HT-29 (cell line): ENCODE data around the gene REV1. TPM values are rescaled to one million over a fixed set of nuclear protein-coding genes. Genes with fewer than 3 reads are reported as not detected.
"Not testable (repeated sequence)": the region's sequence is repeated elsewhere in the genome, so short reads cannot be mapped to it uniquely, and the experiment has no call there.

Source experiments
- DNase-seq: peaks from one replicate; pipeline ENCODE4 v3.0.0-alpha.2; 2015; ENCODE audit warnings: low spot score
- total RNA-seq: library from RNA; depleted of rRNA; stranded (reverse); fragments of >200 nt; shearing (Covaris generic); gene quantifications from 2 replicates; pipeline ENCODE4 v1.2.3, GENCODE V29; 2014

Gene REV1
- total RNA-seq, 1 experiment from 2014 or later: 18.1 TPM

DNA sequence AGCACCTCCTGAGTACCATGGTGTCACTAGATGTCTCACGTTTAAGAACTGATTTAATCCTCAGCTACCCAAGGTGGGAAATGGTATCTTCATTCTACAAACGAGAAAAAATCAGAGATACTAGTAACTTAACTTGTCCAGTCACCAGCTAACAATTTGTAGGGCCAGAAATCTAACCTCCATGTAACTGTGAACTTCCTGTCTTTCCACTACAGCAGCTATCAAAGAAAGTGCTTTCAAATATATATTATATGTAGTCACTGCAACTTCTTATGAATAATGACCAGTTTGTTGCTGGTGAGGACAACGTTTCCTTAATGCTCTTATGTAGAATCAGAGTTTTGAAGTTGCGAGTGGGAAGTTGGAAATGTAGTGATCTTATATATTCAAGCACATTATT lies 1.9 kb downstream of the REV1 start:
- no peak for DNase-seq

DNA sequence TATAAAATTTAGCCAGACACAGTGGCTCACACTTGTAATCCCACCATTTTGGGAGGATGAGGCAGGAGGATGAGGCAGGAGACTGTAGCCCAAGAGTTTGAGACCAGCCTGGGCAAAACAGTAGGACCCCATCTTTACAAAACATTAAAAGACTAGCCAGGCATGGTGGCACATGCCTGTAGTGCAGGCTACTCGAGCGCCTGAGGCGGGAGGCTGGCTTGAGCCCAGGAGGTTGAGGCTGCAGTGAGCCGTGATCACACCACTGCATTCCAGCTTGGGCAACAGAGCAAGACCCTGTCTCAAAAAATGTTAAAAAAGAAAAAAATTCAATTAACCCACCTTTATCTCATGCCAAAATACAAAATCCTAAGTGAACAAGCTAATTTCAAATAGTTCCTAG lies 4.0 kb downstream of the REV1 start:
- DNase-seq: no peak

DNA sequence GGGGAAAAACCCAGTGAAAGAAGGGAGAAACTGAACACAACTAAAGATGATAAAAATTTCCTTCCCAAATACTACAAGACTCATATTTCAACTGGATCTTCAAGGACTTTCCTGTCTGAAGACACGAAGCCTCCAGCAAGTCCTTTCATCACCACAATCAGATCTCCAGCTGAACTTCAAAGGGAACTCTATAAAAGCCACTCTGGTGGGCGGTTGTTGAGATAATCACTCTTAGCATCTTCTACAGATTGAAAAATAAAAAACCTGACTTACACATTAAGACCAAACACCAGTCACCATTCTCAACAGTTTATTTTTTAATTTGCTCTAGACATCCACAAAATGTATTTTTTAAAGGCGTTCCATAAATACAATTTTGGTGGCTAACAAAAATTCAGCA lies 4.4 kb downstream of the REV1 start:
- no peak for DNase-seq

DNA sequence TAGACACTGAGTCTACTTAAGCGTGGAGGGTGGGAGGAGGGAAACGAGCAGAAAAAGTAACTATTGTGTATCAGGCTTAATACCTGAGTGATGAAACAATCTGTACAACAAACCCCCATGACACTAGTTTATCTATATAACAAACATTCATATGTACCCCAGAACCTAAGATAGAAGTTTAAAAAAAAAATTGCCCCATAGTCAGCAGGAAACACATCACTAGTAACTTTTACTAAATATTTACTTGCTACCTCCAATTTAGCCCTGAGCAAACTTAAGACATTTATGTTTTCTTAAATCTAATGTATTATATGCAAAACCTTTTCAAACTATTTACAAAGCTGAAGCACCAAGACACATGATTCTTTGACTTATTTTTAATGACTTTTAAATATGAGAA lies 5.6 kb downstream of the REV1 start:
- DNase-seq: no peak

DNA sequence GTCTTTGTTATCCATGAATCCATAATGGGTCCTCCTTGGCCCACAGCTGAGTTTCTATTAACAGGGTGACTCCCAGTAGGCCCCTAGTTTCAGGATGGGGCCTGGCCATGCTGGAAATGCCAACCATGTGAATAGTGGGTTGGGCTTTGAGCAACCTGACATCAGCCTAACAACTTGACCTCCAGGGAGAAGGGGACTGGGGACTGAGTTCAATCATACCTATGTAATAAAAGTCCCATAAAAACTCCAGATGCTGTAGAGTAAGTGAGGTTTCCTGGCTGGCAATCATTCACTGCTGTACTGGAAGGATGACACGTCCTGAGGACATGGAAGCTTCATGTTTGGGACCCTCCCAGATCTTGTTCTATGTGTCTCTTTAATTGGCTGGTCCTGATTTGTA lies 7.9 kb downstream of the REV1 start:
- no peak for DNase-seq

DNA sequence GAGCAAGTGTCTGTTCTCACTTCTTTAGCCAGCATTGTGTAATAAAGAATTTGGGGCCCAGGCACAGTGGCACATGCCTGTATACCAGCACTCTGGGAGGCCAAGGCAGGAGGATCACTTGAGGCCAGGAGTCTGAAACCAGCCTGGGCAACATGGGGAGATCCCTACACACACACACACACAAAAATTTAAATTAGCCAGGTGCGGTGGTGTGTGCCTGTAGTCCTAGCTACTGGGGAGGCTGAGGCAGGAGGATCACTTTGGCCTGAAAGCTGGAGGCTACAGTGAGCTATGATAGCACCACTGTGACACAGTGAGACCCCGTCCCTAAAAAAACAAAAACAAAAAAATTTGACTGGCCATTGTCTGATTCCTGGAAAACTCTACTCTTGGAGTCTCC lies 8.3 kb downstream of the REV1 start:
- DNase-seq: no peak

DNA sequence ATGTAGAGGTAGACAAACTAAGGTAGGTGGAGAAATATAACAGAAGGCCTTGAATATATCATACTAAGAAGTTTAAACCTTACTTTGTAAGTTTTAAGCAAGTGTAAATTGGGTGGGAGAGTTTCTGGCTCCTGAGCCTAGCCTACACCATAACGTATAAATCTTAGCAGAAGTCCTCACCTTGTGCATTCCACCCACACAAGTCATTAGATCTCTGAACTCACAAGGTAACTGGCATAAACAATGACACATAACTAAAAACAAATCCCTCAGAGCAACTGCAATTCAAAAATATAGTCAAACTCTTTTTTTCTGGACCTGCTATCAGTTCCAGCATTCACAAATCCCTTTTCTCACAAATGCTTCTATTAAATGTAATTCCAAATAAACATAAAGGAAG lies 9.4 kb downstream of the REV1 start:
- DNase-seq: no peak

DNA sequence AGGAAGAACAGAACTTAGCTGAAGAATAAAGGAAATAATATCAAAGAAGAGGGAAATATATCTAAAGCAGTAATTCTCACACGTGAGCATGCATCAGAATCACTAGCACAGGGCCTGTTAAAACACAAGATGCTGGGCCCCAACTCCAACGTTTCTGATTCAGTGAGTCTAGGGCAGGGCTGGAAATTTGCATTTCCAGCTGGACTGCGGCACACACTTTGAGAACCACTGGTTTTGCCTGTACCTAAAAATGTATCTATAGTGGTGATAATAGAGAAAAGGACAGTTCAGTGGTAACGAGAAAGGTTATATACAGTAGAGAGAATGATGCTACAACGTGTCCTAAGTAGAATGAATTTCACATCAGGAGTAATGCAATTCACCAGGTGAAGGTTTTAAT lies 11.2 kb downstream of the REV1 start:
- no peak for DNase-seq

DNA sequence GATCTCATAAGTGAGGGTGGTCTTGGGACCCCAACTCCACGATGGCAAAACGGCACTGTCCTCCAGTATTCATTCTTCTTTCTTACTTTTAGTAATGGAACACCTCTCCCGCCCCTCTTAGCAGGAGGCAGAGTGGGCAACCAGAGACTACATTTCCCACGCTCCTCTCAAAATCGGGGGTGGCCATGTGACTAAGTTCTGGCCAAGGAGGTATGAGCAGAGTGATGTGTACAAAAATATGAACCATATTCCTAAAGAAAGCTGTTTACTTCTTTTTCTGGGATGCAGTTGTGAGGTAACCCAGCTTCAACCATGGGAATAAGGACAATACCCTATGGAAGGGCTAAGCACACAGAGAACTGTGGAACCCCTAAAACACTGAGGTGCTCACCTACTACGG lies 12.8 kb downstream of the REV1 start:
- no peak for DNase-seq

DNA sequence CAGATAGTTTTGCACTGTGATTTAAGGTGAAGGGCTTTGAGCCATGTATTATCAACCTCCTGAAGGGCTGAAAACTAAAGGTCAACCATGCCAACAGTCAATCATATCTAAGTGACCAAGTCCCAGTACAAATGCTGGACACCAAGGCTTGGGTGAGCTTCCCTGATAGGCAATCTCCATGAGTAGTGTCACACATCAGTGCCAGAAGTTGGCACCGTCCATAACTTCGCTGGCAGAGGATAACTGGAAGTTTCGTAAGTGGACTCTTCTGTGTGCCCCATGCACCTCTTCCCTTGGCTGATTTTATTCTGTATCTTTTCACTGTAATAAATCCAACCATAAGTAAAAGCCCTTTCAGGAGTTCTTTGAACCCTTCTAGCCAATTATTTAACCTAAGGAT lies 13.2 kb downstream of the REV1 start:
- DNase-seq: no peak

DNA sequence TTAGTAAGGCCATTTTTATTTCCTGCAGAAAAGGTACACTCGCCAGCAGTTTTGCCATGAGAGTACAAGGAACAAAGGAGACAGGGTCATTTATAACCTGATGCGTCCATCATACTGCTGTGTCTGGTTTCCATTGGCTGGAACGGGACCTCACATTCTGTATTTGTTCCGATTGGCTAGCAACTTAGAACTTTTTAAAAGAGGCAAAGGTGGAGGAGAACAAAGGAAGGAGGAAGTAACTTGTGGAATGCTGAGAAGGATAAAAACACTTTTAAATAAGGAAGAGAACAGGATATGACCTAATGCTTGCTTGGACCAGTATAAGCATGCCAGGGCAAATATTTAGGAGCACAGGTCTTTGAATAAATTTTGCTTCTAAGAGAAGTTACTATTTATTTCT lies 14.7 kb downstream of the REV1 start:
- not testable (repeated sequence) for DNase-seq

DNA sequence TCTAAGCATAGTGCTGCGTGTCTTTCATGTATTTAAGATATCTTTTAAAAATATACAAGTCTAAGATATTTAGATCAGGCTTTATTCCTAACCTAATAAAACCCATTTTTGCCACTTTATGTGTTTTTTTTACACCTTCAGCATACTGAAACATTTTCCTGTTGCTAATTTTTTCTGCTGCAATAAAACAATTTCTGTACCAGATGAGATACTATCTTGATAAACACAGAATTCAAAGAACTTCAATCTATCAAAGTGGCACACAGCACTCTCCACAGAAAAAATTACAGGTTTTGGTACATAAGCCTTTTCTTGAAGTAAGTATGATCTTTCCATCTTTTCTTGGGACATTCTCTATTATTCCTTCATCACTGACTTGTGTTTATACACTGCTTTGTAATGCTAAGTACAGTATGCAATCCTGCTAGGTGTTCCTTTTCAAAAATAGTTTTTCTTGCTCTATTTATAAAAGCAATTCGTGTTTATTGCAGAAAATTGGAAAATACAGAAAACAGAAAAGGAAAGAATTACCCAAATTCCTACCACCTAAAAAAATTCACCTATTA lies 16.2 kb downstream of the REV1 start:
- no peak for DNase-seq

DNA sequence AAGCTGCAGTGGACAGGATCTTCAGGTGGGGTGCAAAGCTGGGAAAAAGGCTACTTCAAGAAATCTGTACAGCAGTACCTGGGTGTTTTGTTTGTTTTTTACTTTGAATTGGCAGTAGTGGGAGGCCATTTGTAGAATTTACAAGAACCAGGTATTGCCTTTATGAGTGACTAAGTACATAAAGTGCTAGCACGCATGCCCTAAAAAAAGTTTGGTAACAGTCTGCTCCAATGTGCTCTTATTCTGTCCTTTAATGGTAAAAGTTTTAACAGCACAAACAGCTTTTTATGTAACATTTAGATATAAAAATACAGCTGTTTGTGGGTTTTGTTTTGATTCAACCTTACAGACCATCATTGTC lies 17.2 kb downstream of the REV1 start:
- DNase-seq: no peak

DNA sequence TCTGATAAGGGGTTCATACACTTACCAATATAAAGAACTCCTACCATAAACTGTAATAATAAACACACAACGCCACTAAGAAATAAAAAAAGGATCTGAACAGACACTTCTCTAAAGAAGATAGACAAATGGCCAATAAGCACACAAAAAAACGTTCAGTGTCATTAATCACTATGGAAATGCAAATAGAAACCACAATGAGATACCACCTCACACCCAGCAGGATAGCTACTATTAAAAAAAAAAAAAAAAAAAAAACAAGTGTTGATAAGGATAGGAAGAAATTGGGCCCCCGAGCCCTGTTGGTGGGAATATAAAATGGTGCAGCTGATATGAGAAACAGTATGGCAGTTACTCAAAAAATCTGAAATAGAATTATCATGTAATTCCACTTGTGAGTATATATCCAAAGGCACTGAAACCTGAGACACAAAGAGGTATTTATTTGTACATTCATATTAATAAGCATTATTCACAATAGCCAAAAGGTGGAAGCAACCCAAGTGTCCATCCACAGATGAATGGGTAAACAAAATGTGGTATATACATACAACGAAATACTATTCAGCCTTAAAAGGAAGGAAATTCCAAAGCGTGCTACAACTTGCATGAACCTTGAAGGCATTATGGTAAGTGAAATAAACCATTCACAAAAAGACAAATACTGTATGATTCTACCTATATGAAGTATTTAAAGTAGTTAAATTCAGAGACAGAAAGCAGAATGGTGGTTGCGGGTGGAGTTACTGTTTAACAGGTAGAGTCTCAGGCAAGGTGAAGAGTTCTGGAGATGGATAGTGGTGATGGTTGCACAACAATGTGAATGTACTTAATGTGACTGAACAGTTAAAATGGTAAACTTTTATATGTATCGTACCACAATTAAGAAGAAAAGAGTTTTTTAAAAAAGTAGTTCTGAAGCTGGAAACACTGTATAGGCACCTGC lies 17.9 kb downstream of the REV1 start:
- DNase-seq: no peak

DNA sequence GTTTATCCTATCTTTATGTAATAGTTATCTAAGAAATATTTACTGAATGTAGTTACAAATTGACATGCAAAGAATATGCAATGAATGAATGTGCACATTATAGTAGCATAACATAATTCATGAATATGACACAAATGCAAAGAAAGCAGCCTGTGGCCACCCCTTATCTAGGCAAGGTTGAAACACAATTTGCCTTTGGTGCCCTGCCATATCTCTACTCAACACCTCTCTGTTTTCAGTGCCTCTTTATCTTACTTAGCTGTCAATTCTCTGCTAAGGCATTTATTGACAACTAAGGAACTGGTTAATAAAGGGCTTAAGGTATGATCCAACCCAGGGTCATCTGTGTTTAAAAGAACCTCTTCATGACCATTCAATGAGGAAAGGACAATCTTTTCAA lies 18.9 kb downstream of the REV1 start:
- no peak for DNase-seq

DNA sequence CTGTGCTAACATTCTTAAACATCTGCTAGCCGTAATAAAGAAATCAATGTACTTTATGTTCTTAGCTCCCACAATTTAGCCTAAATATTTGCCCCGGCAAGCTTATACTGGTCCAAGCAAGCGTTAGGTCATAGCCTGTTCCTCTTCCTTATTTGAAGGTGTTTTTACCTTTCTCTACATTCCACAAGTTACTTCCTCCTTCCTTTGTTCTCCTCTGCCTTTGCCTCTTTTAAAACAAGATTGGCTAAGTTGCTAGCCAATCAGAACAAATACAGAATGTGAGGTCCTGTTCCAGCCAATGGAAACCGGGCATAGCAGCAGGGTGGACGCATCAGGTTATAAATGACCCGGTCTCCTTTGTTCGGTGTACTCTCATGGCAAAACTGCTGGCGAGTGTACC lies 19.4 kb downstream of the REV1 start:
- DNase-seq: not testable (repeated sequence)

DNA sequence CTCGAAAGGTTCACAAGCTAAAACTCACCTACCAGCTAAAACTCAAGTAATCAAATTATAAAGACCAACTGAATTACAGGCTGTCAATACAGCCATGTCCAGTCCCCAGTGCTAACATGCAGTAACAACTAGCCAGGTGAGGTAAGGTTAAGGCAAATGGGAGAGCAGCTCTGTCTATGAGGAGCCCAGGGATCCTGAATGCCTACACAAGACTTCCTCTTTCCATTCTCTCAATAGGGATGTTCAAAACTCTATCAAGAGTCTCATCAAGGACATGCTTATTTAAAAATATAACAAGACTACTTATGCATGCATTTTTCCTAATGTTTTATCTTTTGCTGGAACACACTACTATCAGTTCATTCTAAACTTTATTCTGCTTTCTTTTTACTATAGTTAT lies 20.4 kb downstream of the REV1 start:
- DNase-seq: no peak

DNA sequence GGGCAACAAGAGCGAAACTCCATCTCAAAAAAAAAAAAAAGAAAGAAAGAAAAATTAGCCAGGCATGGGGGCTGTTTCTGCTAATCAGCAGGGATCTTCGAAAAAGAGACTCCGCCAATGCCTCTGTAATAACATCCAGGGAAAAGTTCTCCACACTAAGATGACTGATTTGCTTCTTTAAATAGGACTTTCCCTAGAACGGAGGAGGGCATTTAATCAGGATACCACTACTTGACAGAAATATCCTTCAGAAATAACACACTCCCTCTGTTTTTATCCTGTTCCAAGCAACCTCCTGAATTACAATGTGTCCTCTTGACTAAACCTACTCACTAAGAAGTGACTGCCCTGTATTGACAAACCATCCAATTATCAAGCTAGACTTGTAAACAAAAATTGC lies 21.7 kb downstream of the REV1 start:
- DNase-seq: no peak

DNA sequence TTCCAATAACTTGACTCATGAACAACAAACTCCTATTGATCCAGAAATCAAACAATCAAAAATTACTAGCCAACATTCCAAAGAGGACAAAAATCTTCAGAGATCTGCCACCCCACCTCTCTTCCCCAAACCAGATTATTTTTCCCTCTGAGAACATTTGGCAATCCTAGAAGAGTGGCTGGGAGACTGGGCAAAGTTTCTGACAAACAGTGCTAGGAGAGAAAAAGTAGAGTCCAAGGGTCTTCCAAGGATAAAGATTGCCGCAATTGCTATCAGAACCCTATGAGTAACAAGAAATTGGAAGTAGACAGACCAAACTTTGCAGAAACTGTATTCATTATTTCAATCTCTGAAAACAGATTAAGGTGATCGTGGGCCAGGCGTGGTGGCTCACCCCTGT lies 22.4 kb downstream of the REV1 start:
- DNase-seq: no peak

DNA sequence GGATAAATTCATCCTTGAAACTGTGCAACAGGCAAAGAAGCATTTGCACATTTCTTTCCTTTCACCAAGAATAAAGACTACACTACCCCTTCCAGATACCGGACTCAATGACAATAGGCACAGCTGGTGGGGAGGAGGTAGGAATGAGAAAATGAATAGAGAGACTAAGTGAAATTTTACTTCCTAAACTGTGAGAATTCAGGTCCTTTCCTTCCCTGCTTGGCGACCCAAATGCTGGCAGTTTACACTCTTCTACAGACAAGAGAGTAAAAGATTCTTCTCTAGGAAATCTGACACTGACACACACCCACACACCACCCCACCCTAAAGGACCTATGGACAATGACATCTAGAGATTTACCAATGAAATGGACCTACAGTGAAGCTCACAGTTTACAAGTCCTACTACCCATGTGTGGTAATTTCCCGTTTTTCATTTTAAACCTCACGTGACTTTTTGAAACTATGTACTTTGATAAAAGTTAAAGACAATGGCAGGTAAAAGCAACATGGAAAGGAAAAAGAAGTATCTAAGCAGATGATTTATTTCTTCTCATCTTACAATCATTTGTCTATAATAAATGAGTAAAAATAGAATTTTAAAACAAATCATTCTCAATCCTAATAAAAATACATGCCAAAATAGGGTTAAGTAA lies 27.9 kb downstream of the REV1 start:
- DNase-seq: no peak

DNA sequence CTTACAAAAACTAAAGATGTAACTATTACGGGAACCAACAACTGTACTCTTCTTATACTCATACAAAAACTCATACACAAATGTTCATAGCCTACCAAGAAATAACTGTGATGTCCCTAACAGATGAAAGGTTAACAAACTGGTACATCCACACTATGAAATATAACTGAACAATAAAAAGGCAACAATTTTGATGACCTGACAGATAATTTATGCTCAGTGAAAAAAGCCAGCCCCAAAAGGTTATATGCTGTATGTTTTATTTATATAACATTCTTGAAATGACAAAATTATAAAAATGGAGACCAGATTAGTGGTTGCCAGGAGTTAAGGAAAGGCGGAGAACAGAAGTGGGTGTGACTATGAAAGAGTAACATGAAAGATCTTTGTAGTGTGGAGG lies 31.3 kb downstream of the REV1 start:
- no peak for DNase-seq

DNA sequence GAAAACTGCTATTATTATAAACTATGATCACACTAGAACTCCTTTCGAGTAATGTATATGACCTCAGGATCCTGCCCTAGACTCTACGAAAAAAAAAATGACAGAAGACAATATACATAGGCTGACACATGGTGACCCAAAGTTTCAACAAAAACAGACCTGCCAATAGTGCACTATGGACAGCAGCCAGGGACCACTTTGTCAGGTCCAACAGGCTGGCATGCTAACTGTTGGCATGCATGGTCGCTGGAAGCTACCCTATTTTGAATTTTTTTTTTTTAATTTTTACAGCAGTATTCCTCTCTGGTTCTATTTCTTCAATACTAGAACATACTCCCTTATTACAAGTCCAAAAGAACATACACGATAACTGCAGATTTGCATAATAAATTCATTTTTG lies 38.1 kb downstream of the REV1 start:
- no peak for DNase-seq

DNA sequence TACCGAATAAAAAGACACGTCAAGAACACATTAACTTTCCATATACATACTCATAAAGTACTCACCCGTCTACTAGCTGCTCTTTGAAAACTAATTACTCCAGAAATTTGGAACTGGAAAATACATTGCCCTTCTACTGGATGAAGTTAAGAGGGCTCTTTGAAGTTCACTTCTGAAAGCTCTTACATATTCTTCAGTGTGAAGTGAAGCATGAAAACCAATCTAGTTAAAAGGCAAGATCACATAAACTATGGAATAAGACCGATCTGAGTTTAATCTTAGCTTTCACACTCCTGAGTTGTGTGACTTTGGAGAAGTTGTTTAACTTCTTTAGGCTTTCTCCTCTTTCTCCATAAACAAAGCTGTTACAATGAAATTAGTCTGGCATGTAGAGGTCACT lies 38.5 kb downstream of the REV1 start:
- DNase-seq: no peak
